Neuronal stem cell (in vitro differentiated cells): ENCODE results near the gene ARGFX.

ENCODE experiments used
- DNase-seq: peaks from one replicate; pipeline ENCODE4 v3.0.0-alpha.2; 2013; ENCODE audit warnings: low spot score
- H2AFZ ChIP-seq: one replicate; pipeline ENCODE4 v1.6.1; 2013; ENCODE audit warnings: mild to moderate bottlenecking, low read length, inconsistent platforms
- H2AK5ac ChIP-seq: 2 replicates; pipeline ENCODE4 v1.6.1; 2013; ENCODE audit warnings: low read depth, mild to moderate bottlenecking, inconsistent platforms, low read length, moderate library complexity, mixed read lengths
- H2BK120ac ChIP-seq: 2 replicates; pipeline ENCODE4 v1.6.1; 2013; ENCODE audit warnings: low read depth, mild to moderate bottlenecking, inconsistent platforms, low read length, moderate library complexity, mixed read lengths
- H2BK12ac ChIP-seq: one replicate; pipeline ENCODE4 v1.6.1; 2013; ENCODE audit warnings: low read length, inconsistent platforms
- H2BK15ac ChIP-seq: 2 replicates; pipeline ENCODE4 v1.6.1; 2013; ENCODE audit warnings: mild to moderate bottlenecking, low read length, inconsistent platforms, mixed read lengths
- H2BK5ac ChIP-seq: one replicate; pipeline ENCODE4 v1.6.1; 2013; ENCODE audit warnings: inconsistent platforms, mild to moderate bottlenecking, low read length, moderate library complexity
- H3K14ac ChIP-seq: one replicate; pipeline ENCODE4 v1.6.1; 2013; ENCODE audit warnings: low read length, inconsistent platforms
- H3K18ac ChIP-seq: 2 replicates; pipeline ENCODE4 v1.6.1; 2013; ENCODE audit warnings: low read length, inconsistent platforms
- H3K23ac ChIP-seq: 2 replicates; pipeline ENCODE4 v1.6.1; 2013; ENCODE audit warnings: low read depth, mild to moderate bottlenecking, mixed read lengths, low read length, inconsistent platforms; ENCODE audit not compliant: poor library complexity
- H3K27ac ChIP-seq: replicated peaks from 3 replicates; pipeline ENCODE4 v1.5.1; 2013; ENCODE audit warnings: low read length, inconsistent platforms
- H3K27me3 ChIP-seq, 3 experiments: 2 replicates each; pipeline ENCODE4 v1.6.1; 2013; ENCODE audit warnings: low read length in 3 of 3, mild to moderate bottlenecking in 2 of 3, inconsistent platforms in 1 of 3, low read depth in 1 of 3, mixed read lengths in 1 of 3, moderate library complexity in 1 of 3; ENCODE audit not compliant: control insufficient read depth in 3 of 3, insufficient read depth in 3 of 3
- H3K36me3 ChIP-seq, 2 donors: replicated peaks in 1 of 2; 2 replicates each; pipeline ENCODE4 v1.6.1; 2013; ENCODE audit warnings: low read length in 2 of 2; ENCODE audit not compliant: control insufficient read depth in 2 of 2, insufficient read depth in 2 of 2
- H3K4ac ChIP-seq: 2 replicates; pipeline ENCODE4 v1.6.1; 2013; ENCODE audit warnings: inconsistent platforms, mild to moderate bottlenecking, low read length, moderate library complexity
- H3K4me1 ChIP-seq, 2 donors: 1 replicate in 1 of 2; 2 replicates in 1 of 2; pipeline ENCODE4 v1.6.1; 2013; ENCODE audit warnings: low read length in 2 of 2, low read depth in 1 of 2; ENCODE audit not compliant: control insufficient read depth in 2 of 2, insufficient read depth in 1 of 2
- H3K4me2 ChIP-seq: one replicate; pipeline ENCODE4 v1.6.1; 2013; ENCODE audit warnings: mild to moderate bottlenecking, low read length, inconsistent platforms; ENCODE audit not compliant: insufficient read depth, poor library complexity, severe bottlenecking
- H3K4me3 ChIP-seq, 2 donors: 2 replicates each; pipeline ENCODE4 v1.5.1; 2013; ENCODE audit warnings: low read length in 2 of 2, mild to moderate bottlenecking in 2 of 2, inconsistent platforms in 1 of 2, moderate library complexity in 1 of 2
- H3K79me1 ChIP-seq: one replicate; pipeline ENCODE4 v1.6.1; 2013; ENCODE audit warnings: low read depth, mild to moderate bottlenecking, inconsistent platforms, low read length, moderate library complexity
- H3K9ac ChIP-seq: one replicate; pipeline ENCODE4 v1.6.1; 2013; ENCODE audit warnings: mild to moderate bottlenecking, low read depth, low read length, inconsistent platforms; ENCODE audit not compliant: poor library complexity
- H3K9me3 ChIP-seq, 2 donors: replicated peaks in 1 of 2; 2 replicates each; pipeline versions ENCODE3 to v1.6.1; 2013; ENCODE audit warnings: low read length in 2 of 2, mild to moderate bottlenecking in 2 of 2, inconsistent platforms in 1 of 2, low read depth in 1 of 2, mixed read lengths in 1 of 2, moderate library complexity in 1 of 2; ENCODE audit not compliant: control insufficient read depth in 2 of 2, insufficient read depth in 1 of 2
- H4K8ac ChIP-seq: one replicate; pipeline ENCODE4 v1.6.1; 2013; ENCODE audit warnings: low read depth, mild to moderate bottlenecking, inconsistent platforms, low read length, moderate library complexity
- H4K91ac ChIP-seq: one replicate; pipeline ENCODE4 v1.6.1; 2013; ENCODE audit warnings: low read length, low read depth, mild to moderate bottlenecking, inconsistent platforms; ENCODE audit not compliant: poor library complexity
- WGBS, 2 donors: extraction: QIAGEN DNeasy Blood & Tissue Kit; methylation state at CpG; one replicate each; pipeline ENCODE4 v1.1.7; 2013; ENCODE audit warnings: missing lambda C conversion rate in 2 of 2, mixed read lengths in 1 of 2; ENCODE audit not compliant: insufficient read length in 2 of 2, insufficient replicate concordance in 1 of 2; ENCODE audit errors: extremely low coverage in 2 of 2; 5-methylcytosine and 5-hydroxymethylcytosine counted together

Gene ARGFX

DNA sequence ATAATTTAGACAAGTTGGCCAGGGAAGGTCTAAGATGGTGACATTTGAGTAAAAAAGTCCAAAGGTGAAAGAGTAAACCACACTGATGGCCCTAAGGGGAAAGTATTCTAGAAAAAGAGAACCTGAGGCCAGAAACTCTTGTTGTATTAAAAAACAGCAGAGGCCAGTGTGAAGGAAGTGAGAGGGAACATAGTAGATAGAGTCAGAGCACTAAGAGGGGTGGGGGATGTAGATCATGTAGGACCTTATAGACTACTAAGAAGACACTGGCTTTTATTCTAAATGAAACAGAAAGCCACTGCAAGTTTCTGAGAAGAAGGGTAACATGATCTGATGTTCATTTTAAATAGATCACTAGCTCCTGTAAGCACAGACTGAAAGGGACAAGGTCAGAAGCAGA is 36.5 kb upstream of the ARGFX start:
- Histone ChIP-seq H2BK5ac (no peak overlapping the region), H3K9me3 (no peaks in the 10 kb centered on the region), H2AFZ (no peak overlapping the region), H3K9ac (no peak overlapping the region), H3K4me2 (no peak overlapping the region), H4K91ac (no peak overlapping the region), H3K27me3 (no peaks in the 10 kb centered on the region), H3K4ac (no peak overlapping the region), H3K36me3 (peaks cover 11 to 96% of the 10 kb centered on the region in 2 donors), H4K8ac (no peak overlapping the region), H2AK5ac (no peak overlapping the region), H2BK15ac (no peak overlapping the region), H3K18ac (no peak overlapping the region), H3K79me1 (no peaks in the 10 kb centered on the region), H3K4me3 (no peak overlapping the region), H3K14ac (no peak overlapping the region), H3K4me1 (no peaks in the 10 kb centered on the region), H3K23ac (no peak overlapping the region), H2BK120ac (no peak overlapping the region), H3K27ac (no peak overlapping the region), H2BK12ac (no peak overlapping the region)
- no peak for DNase-seq

DNA sequence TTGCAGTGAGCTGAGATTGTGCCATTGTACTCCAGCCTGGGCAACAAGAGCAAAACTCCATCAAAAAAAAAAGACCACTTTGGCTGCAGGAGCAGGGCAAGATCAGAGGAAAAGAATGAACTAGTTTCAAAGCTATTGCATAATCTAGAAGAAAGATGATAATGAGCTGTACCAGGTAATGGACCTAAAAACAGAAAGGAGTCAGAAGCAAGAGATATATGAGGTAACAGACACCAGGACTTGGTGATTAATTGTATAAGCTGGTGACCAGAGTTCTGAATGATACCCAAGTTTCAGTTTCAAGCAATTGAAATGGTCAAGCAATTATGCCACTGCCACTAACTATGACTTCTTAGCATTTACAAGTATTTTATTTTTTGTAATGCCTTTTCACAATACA is 24.8 kb upstream of the ARGFX start:
- Histone ChIP-seq H2BK5ac (no peak overlapping the region), H3K4ac (no peak overlapping the region), H3K27ac (no peak overlapping the region)

DNA sequence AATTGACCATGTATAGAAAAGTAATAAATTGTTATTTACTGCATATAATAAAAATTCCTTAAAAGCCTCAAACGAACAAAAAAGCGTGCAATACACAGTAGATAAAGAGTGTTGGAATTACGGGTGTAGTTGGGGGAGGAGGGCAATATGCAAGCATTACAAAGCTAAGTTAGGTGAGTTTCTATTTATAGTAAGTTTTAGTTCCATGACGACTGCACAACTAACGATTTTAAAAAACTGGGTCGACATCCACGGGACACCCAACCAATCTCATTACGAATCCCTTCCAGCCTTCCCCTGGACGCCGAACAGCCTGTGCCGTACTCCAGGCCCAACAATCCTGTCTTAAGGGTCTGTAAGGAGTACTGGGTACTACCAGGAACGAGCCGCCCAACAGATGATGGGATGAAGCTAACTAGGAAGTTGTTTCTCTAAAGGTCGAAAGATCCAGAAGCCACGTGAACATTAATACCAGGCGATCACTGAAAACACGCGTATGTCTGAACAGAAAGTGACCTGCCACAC is 22.6 kb upstream of the ARGFX start:
- Histone ChIP-seq H3K4me3 (peak overlapping the region; percentile 66 to 92), H3K23ac (no peak overlapping the region), H2BK15ac (no peak overlapping the region), H2BK120ac (no peak overlapping the region), H2AK5ac (no peak overlapping the region), H3K27ac (no peak overlapping the region), H4K91ac (no peak overlapping the region), H3K9me3 (no peaks in the 10 kb centered on the region), H3K4me1 (no peaks in the 10 kb centered on the region), H3K4me2 (peak overlapping the region; percentile 67), H2AFZ (peak overlapping the region; percentile 82), H3K18ac (peak overlapping the region; percentile 87), H2BK12ac (no peak overlapping the region), H3K36me3 (peaks cover 3 to 43% of the 10 kb centered on the region in 2 donors), H3K27me3 (no peaks in the 10 kb centered on the region), H4K8ac (no peak overlapping the region), H3K9ac (peak overlapping the region; percentile 95), H3K4ac (no peak overlapping the region), H2BK5ac (no peak overlapping the region), H3K79me1 (peaks cover 4% of the 10 kb centered on the region), H3K14ac (peak overlapping the region; percentile 17)
- WGBS, 2 donors: no CpG with 5 or more reads among the region's 18 CpGs
- DNase-seq: no peak

More for the DNA sequence above, 24.8 kb upstream of the ARGFX start:
- Histone ChIP-seq H3K4me2 (no peak overlapping the region), H2AFZ (no peak overlapping the region), H4K8ac (no peak overlapping the region), H3K79me1 (peaks cover 4% of the 10 kb centered on the region), H2BK12ac (no peak overlapping the region), H3K27me3 (no peaks in the 10 kb centered on the region), H2BK15ac (no peak overlapping the region), H3K14ac (no peak overlapping the region), H2BK120ac (no peak overlapping the region), H3K23ac (no peak overlapping the region), H3K4me1 (no peaks in the 10 kb centered on the region), H3K36me3 (peaks cover 4 to 65% of the 10 kb centered on the region in 2 donors), H3K18ac (no peak overlapping the region), H2AK5ac (no peak overlapping the region), H4K91ac (no peak overlapping the region), H3K9me3 (no peaks in the 10 kb centered on the region), H3K9ac (no peak overlapping the region), H3K4me3 (no peak overlapping the region)
- DNase-seq: no peak

DNA sequence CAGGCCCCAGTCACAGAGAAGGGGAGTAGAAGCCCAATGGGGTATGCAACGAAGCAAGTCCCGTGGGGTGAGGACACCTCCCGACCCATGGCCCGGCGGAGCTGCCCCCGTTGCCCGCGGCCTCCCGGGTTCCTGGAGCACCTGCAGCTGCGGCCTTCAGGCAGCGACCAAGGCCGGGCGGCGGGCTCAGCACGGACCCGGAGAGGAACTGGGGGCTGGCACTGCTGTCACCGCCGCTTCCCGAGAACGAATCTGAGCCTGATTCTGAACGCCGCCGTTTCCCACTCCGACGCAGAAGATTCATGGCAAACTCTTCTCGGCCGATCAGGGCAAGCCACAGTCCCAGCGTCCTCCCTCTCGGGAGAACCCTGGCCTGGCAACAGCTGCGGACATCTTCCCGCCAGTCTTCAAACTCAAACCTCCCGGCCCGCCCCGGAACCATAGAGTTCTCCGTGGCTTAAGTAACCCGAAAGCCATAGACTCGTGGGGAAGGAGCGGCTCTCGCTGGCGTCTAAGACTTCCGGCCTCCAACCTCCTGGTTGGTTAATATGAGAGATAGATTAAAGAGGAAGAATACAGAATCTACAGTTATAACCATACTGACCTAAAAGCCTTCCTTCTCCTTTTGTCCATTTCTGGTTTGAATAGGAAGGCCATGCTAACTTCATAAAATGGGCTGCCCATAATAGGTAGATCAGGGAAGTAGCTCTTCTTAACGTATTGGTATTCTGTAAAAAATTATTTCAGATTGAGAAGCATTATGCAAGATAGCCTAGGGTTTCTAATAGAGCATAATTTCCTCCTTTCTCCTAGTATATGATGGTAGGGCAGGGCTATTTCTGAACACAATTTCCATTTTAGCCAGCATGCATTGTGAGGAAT is 21.9 kb upstream of the ARGFX start, which contains the start of gene POLQ:
Gene POLQ (minus strand): TSS at position 415 of the 882 bp plus-strand sequence. CDS start 111 bp downstream, at position 304.
- Histone ChIP-seq H3K9ac (peak within 1 kb of the TSS; percentile 95), H3K36me3 (peaks cover 3 to 36% of the 10 kb centered on the region in 2 donors), H3K79me1 (peaks cover 4% of the 10 kb centered on the region), H3K18ac (peak within 1 kb of the TSS; percentile 87), H3K4me3 (peak within 1 kb of the TSS; percentile 66 to 92), H2BK120ac (no peak within 1 kb of the TSS), H3K4me1 (no peaks in the 10 kb centered on the region), H3K23ac (no peak within 1 kb of the TSS), H2BK15ac (no peak within 1 kb of the TSS), H3K27ac (no peak within 1 kb of the TSS), H2BK12ac (no peak within 1 kb of the TSS), H3K27me3 (no peaks in the 10 kb centered on the region), H3K4me2 (peak within 1 kb of the TSS; percentile 90), H4K8ac (peak within 1 kb of the TSS; percentile 45), H4K91ac (no peak within 1 kb of the TSS), H3K9me3 (no peaks in the 10 kb centered on the region), H3K14ac (peak within 1 kb of the TSS; percentile 17), H2AFZ (peak within 1 kb of the TSS; percentile 82), H3K4ac (no peak within 1 kb of the TSS), H2AK5ac (no peak within 1 kb of the TSS), H2BK5ac (no peak within 1 kb of the TSS)
- peak; percentile 78 for DNase-seq
- WGBS, 2 donors: no CpG with 5 or more reads among the region's 42 CpGs
